Tongue (tissue), 2 donors: ENCODE results near the gene PLPPR1. TPM values are rescaled to one million over a fixed set of nuclear protein-coding genes. Genes with fewer than 3 reads are reported as not detected.

ENCODE experiments used
- DNase-seq: peaks from one replicate; pipeline ENCODE4 v3.0.0-alpha.2; 2015
- total RNA-seq: library from RNA; depleted of rRNA; stranded (reverse); fragments of >200 nt; gene quantifications from one replicate; pipeline ENCODE4 v1.2.3, GENCODE V29; 2014

Gene PLPPR1
- total RNA-seq, 1 donor from 2014 or later: 0.92 TPM

DNA sequence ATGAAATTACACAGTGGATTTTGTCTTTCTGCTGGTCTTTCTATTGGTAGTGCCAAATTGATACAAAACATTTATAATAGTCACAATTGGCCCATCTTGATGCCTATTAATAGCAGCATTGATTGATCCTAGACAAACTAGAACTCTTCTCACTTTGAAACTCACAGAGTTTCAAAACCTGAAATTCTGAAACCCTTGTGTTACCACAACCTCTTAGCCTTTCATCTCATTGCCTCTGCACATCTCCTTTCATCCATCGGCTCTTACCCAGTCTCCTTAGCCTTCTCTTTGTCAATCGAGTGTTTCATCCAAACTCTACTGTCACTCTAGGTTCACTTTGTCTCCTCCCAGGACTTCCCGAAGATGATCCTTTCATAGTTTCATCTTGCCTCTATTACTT lies 22.1 kb downstream of the PLPPR1 start:
- DNase-seq: no peak

DNA sequence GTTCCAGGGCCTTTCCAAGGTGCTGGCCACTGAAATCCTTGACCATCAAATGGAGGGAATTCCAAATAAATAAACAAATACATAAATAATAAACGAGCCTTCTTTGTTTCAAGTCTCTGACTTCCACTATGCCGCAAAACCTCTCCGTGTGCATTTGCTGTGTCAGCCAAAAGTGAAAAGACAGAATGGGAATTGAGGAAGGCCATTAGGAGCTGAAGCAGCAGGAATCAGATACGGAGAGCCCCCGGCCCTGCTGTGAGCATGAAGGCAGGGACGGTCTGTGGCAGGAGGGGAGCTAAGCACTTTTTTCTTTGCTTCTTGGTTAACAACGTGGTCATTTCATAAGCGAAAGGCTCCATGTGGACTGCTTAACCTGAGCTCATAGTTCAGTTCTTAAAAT lies 26.1 kb downstream of the PLPPR1 start:
- no peak for DNase-seq

GRCh38 chr9:101055516-101055915 lies 27.0 kb downstream of the PLPPR1 start:
- no peak for DNase-seq

GRCh38 chr9:101062686-101063085 lies 34.2 kb downstream of the PLPPR1 start:
- DNase-seq: no peak

DNA sequence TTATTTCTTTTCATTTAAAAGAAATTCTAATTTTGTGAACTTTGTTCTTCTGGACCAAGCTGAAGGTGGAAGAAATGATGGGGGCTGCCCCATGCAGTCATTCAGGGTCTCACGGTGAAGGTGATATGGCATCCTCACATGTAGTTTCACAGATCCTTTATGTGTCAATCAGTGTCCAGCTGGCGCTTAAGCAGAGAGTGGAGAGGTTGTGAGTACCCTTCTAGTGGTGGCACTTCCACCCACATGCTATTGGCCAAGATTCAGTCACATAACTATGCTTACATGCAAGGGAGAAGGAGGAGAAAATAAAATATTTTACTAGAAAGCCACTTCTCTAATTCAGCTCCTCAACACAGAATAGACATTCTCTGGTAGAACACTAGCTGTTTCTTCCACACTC lies 34.7 kb downstream of the PLPPR1 start:
- no peak for DNase-seq

GRCh38 chr9:101064206-101064605 lies 35.7 kb downstream of the PLPPR1 start:
- DNase-seq: no peak

GRCh38 chr9:101065930-101066329 lies 37.4 kb downstream of the PLPPR1 start:
- no peak for DNase-seq

DNA sequence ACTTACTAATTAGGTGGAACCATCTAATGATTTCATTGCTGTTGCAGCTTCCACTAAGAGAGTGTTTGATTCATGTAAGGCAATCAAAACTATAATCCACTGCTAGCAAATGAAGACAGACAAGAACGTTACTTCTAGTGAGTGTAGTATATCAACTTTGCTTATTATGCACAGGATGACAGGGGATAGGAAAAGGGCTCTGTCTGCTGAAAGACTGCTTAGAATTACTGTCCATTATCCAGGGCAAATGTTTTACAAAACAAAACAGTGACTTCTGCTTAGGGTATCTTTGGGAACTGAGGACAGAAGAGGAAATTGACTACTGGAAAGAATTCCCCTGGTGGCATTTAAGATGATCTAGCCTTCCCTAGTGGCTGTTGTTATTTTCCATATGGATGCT lies 40.2 kb downstream of the PLPPR1 start:
- DNase-seq: no peak

DNA sequence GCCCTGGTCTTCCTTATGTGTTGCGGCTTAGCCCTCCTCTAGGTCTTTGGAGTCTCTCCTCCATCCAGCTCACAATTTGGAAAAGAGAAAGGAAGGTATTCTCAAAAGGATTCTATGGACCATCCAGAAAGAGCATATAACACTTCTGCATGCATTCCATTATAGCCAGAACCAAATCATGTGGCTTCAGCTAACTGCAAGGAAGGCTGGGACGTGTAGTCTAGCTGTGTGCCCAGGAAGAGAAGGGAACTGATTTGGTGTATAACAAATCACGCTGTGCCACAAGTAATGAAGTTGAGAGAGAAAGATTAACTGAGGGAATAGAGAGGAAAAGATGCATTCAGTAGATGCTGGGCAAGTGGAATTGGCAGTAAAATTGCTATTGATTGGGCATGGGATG lies 43.7 kb downstream of the PLPPR1 start:
- no peak for DNase-seq

- peak; percentile 40 for DNase-seq
Observed at GRCh38 chr9:101073122-101073521, 44.6 kb downstream of the PLPPR1 start.

- no peak for DNase-seq
Observed at GRCh38 chr9:101081641-101082040, 53.1 kb downstream of the PLPPR1 start.

DNA sequence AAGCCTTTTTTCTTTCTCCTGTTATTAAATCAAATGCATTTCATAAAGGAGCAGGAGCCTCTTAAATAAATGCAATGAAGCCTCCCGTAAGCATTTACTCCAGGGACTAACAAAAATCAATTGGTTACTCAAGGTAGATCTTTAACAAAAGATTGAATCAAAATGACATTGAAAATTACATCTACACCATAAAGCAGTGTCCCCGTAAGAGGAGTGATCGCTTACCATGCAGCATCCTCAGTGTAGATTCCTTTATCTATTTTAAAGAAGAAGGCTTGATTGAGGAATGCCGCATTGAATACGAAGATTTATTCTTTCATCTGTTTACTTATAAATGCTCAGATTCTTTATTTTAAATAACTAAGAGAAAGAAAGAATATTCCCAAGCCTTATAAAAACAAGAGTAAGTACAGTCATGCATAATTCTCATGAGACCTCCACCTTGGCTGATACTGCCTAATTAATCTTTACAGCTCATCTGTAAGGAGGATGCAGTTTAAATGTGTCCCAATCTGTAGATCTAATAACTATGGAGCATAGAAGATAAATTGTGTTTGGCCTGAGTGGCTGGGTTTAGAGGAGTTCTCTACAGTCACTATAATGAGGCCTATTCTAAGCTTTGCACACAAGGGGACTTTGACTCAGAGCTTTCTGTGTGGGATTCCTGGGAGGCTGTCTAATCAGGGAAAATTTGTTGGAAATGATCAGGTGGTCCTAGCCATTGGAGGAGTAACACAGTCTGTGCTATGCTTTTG lies 55.1 kb downstream of the PLPPR1 start:
- DNase-seq: no peak

DNA sequence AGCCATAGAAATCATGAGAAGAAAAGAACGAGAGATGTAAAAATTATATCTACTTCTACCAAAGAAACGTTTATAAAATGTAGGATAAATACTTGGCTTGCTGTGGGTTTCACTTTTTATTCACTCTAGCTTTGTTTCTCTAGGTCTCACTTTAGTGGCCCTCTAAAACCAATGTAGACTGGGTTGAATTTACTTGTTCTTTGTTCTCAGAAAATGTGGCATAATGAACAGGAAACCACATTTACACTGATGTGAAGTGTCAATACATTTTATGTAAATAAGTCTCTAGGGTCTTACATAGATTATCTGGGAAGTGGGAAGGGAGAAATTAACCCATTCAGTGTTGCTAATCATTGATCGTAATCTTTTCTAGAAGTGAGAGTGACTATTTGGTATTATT lies 58.9 kb downstream of the PLPPR1 start:
- no peak for DNase-seq

DNA sequence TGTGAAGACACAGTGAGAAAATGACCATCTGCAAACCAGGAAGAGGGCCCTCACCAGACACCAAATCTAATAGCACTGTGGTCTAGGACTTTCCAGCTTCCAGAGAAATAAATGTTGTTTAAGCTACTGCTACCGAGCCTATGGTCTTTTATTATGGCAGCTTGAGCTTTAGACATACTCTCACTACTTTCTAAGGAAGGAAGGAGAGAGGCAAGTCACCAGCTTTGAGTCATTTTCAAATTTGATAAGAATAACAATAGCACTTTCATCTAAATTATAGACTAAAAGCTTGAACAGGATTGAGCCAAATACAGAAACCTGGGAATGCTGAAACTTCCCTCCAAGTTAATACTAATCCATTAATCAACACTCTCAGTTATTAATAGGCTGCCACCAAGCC lies 64.4 kb downstream of the PLPPR1 start:
- no peak for DNase-seq

DNA sequence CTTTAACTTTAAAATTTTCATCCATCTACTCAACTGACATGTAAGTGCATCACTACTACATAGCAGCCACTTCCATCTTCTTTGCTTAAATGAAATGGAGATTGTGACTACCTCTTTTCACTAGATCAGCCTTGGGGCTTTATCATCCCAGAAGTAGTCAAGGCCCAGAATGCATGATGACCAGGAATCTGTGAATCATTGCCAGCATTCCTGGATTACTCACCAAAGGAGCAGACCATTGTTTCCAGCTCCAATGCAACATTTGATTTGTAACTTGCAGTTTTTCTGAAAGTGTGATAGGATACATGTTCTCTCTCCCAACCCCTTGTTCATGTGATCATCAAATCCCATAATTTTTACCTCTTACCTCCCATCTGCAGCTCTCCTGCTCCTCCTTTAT lies 65.1 kb downstream of the PLPPR1 start:
- DNase-seq: no peak

DNA sequence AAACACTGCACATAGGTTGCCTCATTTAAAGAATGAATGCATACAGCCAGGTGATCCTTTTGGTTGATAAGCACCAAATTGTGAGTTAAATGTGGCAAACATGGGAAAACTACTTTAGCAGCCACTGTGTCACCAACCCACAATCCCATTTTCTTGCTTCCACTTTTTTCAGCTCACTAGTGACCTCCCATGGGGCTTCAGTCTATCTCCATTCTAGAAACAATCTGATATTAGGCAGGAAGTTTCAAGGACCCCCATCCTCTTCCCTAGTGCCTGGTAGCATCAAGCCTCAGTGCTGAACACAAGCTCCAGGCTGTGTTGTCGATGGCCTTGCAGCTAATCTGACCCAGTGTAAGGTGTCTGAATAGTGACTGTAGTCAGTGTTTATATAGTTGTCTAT lies 66.2 kb downstream of the PLPPR1 start:
- no peak for DNase-seq

DNA sequence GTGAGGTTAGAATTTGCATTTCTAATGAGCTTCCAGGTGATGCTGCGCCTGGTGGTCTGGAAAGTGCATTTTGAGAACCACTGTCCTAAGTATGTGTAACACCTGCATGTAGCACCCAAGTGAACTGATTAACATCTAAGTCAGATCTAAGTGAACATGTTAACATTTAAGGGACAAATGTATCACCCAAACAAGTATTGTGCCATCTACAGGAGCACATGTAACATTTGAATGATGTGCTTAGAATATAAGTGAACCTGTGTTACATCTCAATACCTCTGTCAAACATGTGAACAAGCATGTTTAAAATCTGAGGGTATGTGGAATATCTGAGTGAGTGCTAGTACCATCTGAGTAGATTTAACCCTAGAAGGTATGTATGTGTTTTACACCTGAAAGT lies 68.7 kb downstream of the PLPPR1 start:
- no peak for DNase-seq

GRCh38 chr9:101098392-101098791 lies 69.9 kb downstream of the PLPPR1 start:
- DNase-seq: no peak

GRCh38 chr9:101114317-101114716 lies 85.8 kb downstream of the PLPPR1 start:
- no peak for DNase-seq

DNA sequence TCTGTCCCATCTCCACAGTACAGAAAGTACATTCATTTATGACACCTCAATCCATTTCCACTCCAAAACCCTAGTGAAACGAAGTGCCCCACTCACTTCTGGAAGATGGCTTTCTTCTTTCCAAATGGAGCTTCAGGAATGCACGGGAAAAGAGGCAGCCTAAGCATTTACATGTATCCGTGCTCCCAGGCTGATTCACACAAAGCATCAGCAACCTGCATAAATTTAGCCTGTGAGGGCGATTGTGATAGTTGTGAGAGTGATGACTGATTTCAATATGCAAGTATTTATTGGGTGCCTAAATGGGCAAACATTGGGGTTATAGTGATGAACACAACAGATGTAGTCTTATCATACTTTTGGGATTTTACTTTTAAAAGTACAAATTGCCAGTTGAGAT lies 86.6 kb downstream of the PLPPR1 start:
- DNase-seq: no peak

- no peak for DNase-seq
Observed at GRCh38 chr9:101117161-101117560, 88.6 kb downstream of the PLPPR1 start.

DNA sequence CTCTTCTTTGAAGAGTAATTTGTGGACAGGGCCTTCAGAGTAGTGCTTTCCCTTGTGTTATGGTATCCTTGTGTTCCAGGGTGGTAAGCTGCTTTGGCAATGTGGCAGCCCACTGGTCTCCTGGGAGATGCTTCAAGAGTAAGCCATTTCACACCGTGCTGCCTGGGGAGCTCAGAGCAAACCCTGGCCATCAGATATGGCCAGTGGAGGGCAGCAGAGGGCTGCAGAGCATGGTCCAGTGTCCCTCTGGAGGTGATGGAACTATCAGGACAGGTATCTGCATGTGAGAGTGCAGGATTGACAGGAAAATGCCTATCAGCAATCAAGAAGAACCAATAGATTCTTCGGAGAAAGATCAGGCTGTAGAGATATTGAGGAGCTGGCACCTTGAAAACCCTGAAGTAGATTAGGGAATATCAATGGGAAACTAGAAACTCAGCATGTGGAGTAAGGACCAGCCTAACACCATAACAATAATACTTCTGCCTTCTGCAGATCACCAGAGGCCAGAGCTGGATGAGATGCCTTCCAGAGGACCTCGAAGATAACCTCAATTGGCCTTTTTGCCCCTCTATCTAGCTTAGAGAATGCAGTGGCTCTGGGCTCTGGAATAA lies 90.8 kb downstream of the PLPPR1 start:
- DNase-seq: peak; percentile 60

- DNase-seq: no peak
Observed at GRCh38 chr9:101121836-101122399, 93.4 kb downstream of the PLPPR1 start.

- no peak for DNase-seq
Observed at GRCh38 chr9:101126556-101126955, 98.0 kb downstream of the PLPPR1 start.
